Right atrium auricular region (tissue), 2 donors: ENCODE results near the gene SASS6. TPM values are rescaled to one million over a fixed set of nuclear protein-coding genes. Genes with fewer than 3 reads are reported as not detected.

ENCODE experiments used
- DNase-seq: peaks from one replicate; pipeline ENCODE4 v3.0.0-alpha.2; 2019; ENCODE audit warnings: low spot score
- H3K27ac ChIP-seq, 2 donors: fragments of 200-600 bp; sonication (generic); 1 replicate in 1 of 2; 2 replicates in 1 of 2; pipeline ENCODE4 v1.5.1; 2016 to 2019
- H3K27me3 ChIP-seq, 2 donors: fragments of 200-600 bp; sonication (generic); one replicate each; pipeline versions ENCODE4 v1.5.1 to v1.6.0; 2017 to 2019
- H3K36me3 ChIP-seq: fragments of 200-600 bp; sonication (generic); one replicate; pipeline ENCODE4 v1.5.1; 2016
- H3K4me1 ChIP-seq, 2 donors: fragments of 200-600 bp; sonication (generic); one replicate each; pipeline versions ENCODE4 v1.5.1 to v1.6.0; 2017 to 2019
- H3K4me3 ChIP-seq, 2 donors: fragments of 200-600 bp; sonication (generic); 1 replicate in 1 of 2; 2 replicates in 1 of 2; pipeline ENCODE4 v1.5.1; 2017 to 2019; ENCODE audit warnings: mild to moderate bottlenecking in 1 of 2, moderate library complexity in 1 of 2
- H3K9me3 ChIP-seq, 2 donors: fragments of 200-600 bp; sonication (generic); one replicate each; pipeline ENCODE4 v1.5.1; 2019
- CTCF ChIP-seq, 2 donors: fragments of 200-600 bp; sonication (generic); IDR thresholded peaks; one replicate each; pipeline ENCODE4 v1.5.1; 2019; ENCODE audit warnings: antibody characterized with exemption in 2 of 2
- total RNA-seq, 2 donors: library from RNA; depleted of rRNA; stranded (reverse); fragments of >200 nt; gene quantifications; one replicate each; pipeline ENCODE4 v1.1.0, GENCODE V29; 2016

The SASS6 gene
- total RNA-seq, 2 donors from 2014 or later, result 1.6 to 1.7 TPM

DNA sequence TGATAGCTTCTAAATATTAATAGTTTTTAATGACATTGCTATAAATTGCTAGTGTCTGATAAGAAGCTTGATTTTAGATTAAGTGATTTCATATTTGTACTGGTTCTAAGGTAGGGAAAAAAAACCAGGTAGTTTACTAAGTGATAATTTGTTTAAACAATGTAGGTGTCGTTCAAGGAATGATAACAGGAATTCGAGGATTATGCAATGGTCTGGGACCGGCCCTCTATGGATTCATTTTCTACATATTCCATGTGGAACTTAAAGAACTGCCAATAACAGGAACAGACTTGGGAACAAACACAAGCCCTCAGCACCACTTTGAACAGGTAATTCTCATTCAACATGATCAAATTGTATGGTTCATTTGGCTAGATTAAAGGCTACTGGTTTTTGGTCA, 52.4 kb downstream of the SASS6 start:
- no peak overlapping the region for H3K4me3 ChIP-seq
- H3K27me3 ChIP-seq, result no peaks in the 10 kb centered on the region
- H3K9me3 ChIP-seq, result no peaks in the 10 kb centered on the region
- H3K36me3 ChIP-seq, result peaks cover 34% of the 10 kb centered on the region
- H3K4me1 ChIP-seq, result no peaks in the 10 kb centered on the region
- DNase-seq, result no peak
- TF ChIP-seq CTCF (IDR thresholded peaks at IDR 0.05), result no peak
- H3K27ac ChIP-seq, result no peak overlapping the region

GRCh38 chr1:100077531-100077930, 55.2 kb downstream of the SASS6 start:
- no peak overlapping the region for H3K27ac ChIP-seq
- H3K36me3 ChIP-seq, result peaks cover 34% of the 10 kb centered on the region
- no peaks in the 10 kb centered on the region for H3K9me3 ChIP-seq
- no peaks in the 10 kb centered on the region for H3K4me1 ChIP-seq
- no peak overlapping the region for H3K4me3 ChIP-seq
- DNase-seq, result no peak
- no peak for TF ChIP-seq CTCF (IDR thresholded peaks at IDR 0.05)
- no peaks in the 10 kb centered on the region for H3K27me3 ChIP-seq

GRCh38 chr1:100076744-100077143, 56.0 kb downstream of the SASS6 start:
- H3K4me3 ChIP-seq, result no peak overlapping the region
- H3K4me1 ChIP-seq, result no peaks in the 10 kb centered on the region
- TF ChIP-seq CTCF (IDR thresholded peaks at IDR 0.05), result no peak
- H3K27ac ChIP-seq, result no peak overlapping the region
- DNase-seq, result no peak
- peaks cover 36% of the 10 kb centered on the region for H3K36me3 ChIP-seq
- H3K9me3 ChIP-seq, result no peaks in the 10 kb centered on the region
- H3K27me3 ChIP-seq, result no peaks in the 10 kb centered on the region

GRCh38 chr1:100076319-100076718, 56.4 kb downstream of the SASS6 start:
- DNase-seq, result no peak
- Histone ChIP-seq H3K27me3 (no peaks in the 10 kb centered on the region), H3K9me3 (no peaks in the 10 kb centered on the region), H3K27ac (no peak overlapping the region), H3K4me1 (no peaks in the 10 kb centered on the region), H3K4me3 (no peak overlapping the region), H3K36me3 (peaks cover 40% of the 10 kb centered on the region)
- no peak for TF ChIP-seq CTCF (IDR thresholded peaks at IDR 0.05)

DNA sequence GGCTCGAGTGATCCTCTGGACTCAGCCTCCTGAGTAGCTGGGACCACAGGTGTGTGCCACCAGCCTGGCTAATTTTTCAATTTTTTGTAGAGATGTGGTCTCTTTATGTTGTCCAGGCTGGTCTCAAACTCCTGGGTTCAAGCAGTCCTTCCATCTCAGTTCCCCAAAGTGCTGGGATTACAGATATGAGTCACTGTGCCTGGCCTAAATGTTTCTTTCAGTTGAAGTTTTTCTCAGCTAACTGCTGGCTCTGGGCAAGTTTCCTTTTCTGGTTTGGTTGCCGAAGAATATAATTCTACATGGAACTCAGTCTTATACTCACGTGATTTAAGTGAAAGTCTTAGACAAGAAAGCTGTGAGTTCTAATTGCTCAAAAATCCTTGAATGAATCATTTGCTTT, 57.0 kb downstream of the SASS6 start:
- H3K9me3 ChIP-seq, result no peaks in the 10 kb centered on the region
- H3K36me3 ChIP-seq, result peaks cover 39% of the 10 kb centered on the region
- H3K4me1 ChIP-seq, result no peaks in the 10 kb centered on the region
- H3K27ac ChIP-seq, result peak overlapping the region; percentile 1 to 42
- H3K4me3 ChIP-seq, result no peak overlapping the region
- no peak for TF ChIP-seq CTCF (IDR thresholded peaks at IDR 0.05)
- DNase-seq, result no peak
- no peaks in the 10 kb centered on the region for H3K27me3 ChIP-seq

GRCh38 chr1:100074604-100075395, 57.9 kb downstream of the SASS6 start:
- Histone ChIP-seq H3K27ac (peak overlapping the region in 1 of 2 donors; percentile 42), H3K4me1 (no peaks in the 10 kb centered on the region), H3K27me3 (no peaks in the 10 kb centered on the region), H3K36me3 (peaks cover 39% of the 10 kb centered on the region), H3K9me3 (no peaks in the 10 kb centered on the region), H3K4me3 (no peak overlapping the region)
- DNase-seq, result no peak
- no peak for TF ChIP-seq CTCF (IDR thresholded peaks at IDR 0.05)
